ENCODE results near the gene NUBP1. TPM values are rescaled to one million over a fixed set of nuclear protein-coding genes. Genes with fewer than 3 reads are reported as not detected.
"Not testable (repeated sequence)": the region's sequence is repeated elsewhere in the genome, so short reads cannot be mapped to it uniquely, and the experiment has no call there.

NUBP1 gene
- total RNA-seq, 1 donor from 2014 or later, result 28.1 TPM

GRCh38 chr16:10780628-10781027 is 37.0 kb downstream of the NUBP1 start:
- DNase-seq (ENCODE audit: low spot score, unreplicated experiment), result no peak
- no peaks in the 10 kb centered on the region for H3K9me3 Mint-ChIP-seq (ENCODE audit: low read depth)

GRCh38 chr16:10782628-10783027 is 39.0 kb downstream of the NUBP1 start:
- Mint-ChIP-seq H3K9me3 (ENCODE audit: low read depth) (no peaks in the 10 kb centered on the region), H3K4me1 (ENCODE audit: low read depth) (peaks cover 3% of the 10 kb centered on the region), H3K36me3 (ENCODE audit: insufficient read depth) (peaks cover 2% of the 10 kb centered on the region), H3K27ac (no peak overlapping the region), H3K4me3 (ENCODE audit: low read depth) (no peak overlapping the region), H3K27me3 (no peaks in the 10 kb centered on the region)
- no peak for DNase-seq (ENCODE audit: low spot score, unreplicated experiment)
- TF ChIP-seq, protein P1, sequence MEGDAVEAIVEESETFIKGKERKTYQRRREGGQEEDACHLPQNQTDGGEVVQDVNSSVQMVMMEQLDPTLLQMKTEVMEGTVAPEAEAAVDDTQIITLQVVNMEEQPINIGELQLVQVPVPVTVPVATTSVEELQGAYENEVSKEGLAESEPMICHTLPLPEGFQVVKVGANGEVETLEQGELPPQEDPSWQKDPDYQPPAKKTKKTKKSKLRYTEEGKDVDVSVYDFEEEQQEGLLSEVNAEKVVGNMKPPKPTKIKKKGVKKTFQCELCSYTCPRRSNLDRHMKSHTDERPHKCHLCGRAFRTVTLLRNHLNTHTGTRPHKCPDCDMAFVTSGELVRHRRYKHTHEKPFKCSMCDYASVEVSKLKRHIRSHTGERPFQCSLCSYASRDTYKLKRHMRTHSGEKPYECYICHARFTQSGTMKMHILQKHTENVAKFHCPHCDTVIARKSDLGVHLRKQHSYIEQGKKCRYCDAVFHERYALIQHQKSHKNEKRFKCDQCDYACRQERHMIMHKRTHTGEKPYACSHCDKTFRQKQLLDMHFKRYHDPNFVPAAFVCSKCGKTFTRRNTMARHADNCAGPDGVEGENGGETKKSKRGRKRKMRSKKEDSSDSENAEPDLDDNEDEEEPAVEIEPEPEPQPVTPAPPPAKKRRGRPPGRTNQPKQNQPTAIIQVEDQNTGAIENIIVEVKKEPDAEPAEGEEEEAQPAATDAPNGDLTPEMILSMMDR (IDR thresholded peaks at IDR 0.05; ENCODE audit: unreplicated experiment), result no peak

More at GRCh38 chr16:10780628-10781027, 37.0 kb downstream of the NUBP1 start:
- H3K27me3 Mint-ChIP-seq, result no peaks in the 10 kb centered on the region
- TF ChIP-seq, protein P1 (IDR thresholded peaks at IDR 0.05; ENCODE audit: unreplicated experiment), result no peak
- H3K4me3 Mint-ChIP-seq (ENCODE audit: low read depth), result no peak overlapping the region
- peaks cover 2% of the 10 kb centered on the region for H3K36me3 Mint-ChIP-seq (ENCODE audit: insufficient read depth)
- H3K27ac Mint-ChIP-seq, result no peak overlapping the region
- peaks cover 3% of the 10 kb centered on the region for H3K4me1 Mint-ChIP-seq (ENCODE audit: low read depth)

DNA sequence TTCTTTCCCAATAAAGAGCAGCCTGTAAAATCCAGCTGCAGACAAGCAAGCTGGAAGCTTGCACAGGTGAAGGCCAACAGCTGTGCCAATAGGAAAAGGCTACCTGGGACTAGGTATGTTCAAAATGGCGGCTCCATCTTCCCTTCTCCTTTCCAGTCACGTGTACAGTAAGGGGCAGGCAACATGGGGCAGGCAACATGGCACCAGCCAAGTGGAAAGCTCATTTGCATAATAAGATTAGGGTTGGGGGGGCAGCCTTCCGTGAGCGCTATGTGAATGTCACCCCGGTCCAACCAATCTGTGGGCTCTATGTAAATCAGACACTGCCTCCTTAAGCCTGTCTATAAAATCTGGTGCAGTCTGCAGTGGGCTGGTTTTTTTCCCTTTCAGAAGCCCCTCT is 43.7 kb downstream of the NUBP1 start:
- Mint-ChIP-seq H3K27ac (no peak overlapping the region), H3K9me3 (ENCODE audit: low read depth) (no peaks in the 10 kb centered on the region), H3K27me3 (no peaks in the 10 kb centered on the region), H3K36me3 (ENCODE audit: insufficient read depth) (no peaks in the 10 kb centered on the region), H3K4me1 (ENCODE audit: low read depth) (peaks cover 4% of the 10 kb centered on the region), H3K4me3 (ENCODE audit: low read depth) (no peak overlapping the region)
- TF ChIP-seq, protein P1 (IDR thresholded peaks at IDR 0.05; ENCODE audit: unreplicated experiment), result no peak
- no peak for DNase-seq (ENCODE audit: low spot score, unreplicated experiment)

- not testable (repeated sequence) for H3K4me1 Mint-ChIP-seq (ENCODE audit: low read depth); H3K9me3 Mint-ChIP-seq (ENCODE audit: low read depth); H3K27ac Mint-ChIP-seq; DNase-seq (ENCODE audit: low spot score, unreplicated experiment); H3K27me3 Mint-ChIP-seq; H3K4me3 Mint-ChIP-seq (ENCODE audit: low read depth); H3K36me3 Mint-ChIP-seq (ENCODE audit: insufficient read depth)
Observed at GRCh38 chr16:10788630-10789029, 45.0 kb downstream of the NUBP1 start.

- Mint-ChIP-seq H3K36me3 (ENCODE audit: insufficient read depth) (no peaks in the 10 kb centered on the region), H3K4me1 (ENCODE audit: low read depth) (peaks cover 4% of the 10 kb centered on the region), H3K27me3 (no peaks in the 10 kb centered on the region), H3K9me3 (ENCODE audit: low read depth) (no peaks in the 10 kb centered on the region), H3K4me3 (ENCODE audit: low read depth) (no peak overlapping the region), H3K27ac (no peak overlapping the region)
- TF ChIP-seq, protein P1 (IDR thresholded peaks at IDR 0.05; ENCODE audit: unreplicated experiment), result no peak
- no peak for DNase-seq (ENCODE audit: low spot score, unreplicated experiment)
Observed at GRCh38 chr16:10791048-10791447, 47.4 kb downstream of the NUBP1 start.

GRCh38 chr16:10799736-10800135 is 56.1 kb downstream of the NUBP1 start:
- Mint-ChIP-seq H3K27me3 (no peaks in the 10 kb centered on the region), H3K4me1 (ENCODE audit: low read depth) (no peaks in the 10 kb centered on the region), H3K4me3 (ENCODE audit: low read depth) (no peak overlapping the region), H3K9me3 (ENCODE audit: low read depth) (no peaks in the 10 kb centered on the region), H3K27ac (no peak overlapping the region), H3K36me3 (ENCODE audit: insufficient read depth) (peaks cover 2% of the 10 kb centered on the region)
- no peak for DNase-seq (ENCODE audit: low spot score, unreplicated experiment)
- TF ChIP-seq, protein P1 (IDR thresholded peaks at IDR 0.05; ENCODE audit: unreplicated experiment), result no peak

Data from progenitor cell of endocrine pancreas (in vitro differentiated cells).